C4-2B (cell line): ENCODE data around the gene RBFA.
"Not testable (repeated sequence)": the region's sequence is repeated elsewhere in the genome, so short reads cannot be mapped to it uniquely, and the experiment has no call there.

Experiments used
- H3K27ac ChIP-seq: fragments of 450-650 bp; 2 replicates; pipeline ENCODE4 v1.5.1; 2017
- CTCF ChIP-seq: fragments of 450-650 bp; conservative IDR thresholded peaks from 2 replicates; pipeline ENCODE4 v1.5.1; 2017; ENCODE audit warnings: mild to moderate bottlenecking
- ZFX ChIP-seq: fragments of 450-650 bp; IDR thresholded peaks from 2 replicates; pipeline ENCODE4 v1.6.1; 2017

The RBFA gene

GRCh38 chr18:79991494-79991893 lies 42.7 kb upstream of the RBFA start:
- TF ChIP-seq CTCF (no peak), ZFX (no peak)
- H3K27ac ChIP-seq: no peak overlapping the region

- H3K27ac ChIP-seq: not testable (repeated sequence)
Measured at GRCh38 chr18:79999701-80000100, 34.5 kb upstream of the RBFA start.

GRCh38 chr18:80000877-80001276 lies 33.4 kb upstream of the RBFA start:
- no peak overlapping the region for H3K27ac ChIP-seq
- TF ChIP-seq CTCF: no peak
- no peak for TF ChIP-seq ZFX

GRCh38 chr18:80002468-80002867 lies 31.8 kb upstream of the RBFA start:
- no peak overlapping the region for H3K27ac ChIP-seq

GRCh38 chr18:80004600-80005342 lies 29.5 kb upstream of the RBFA start:
- no peak for TF ChIP-seq ZFX
- no peak overlapping the region for H3K27ac ChIP-seq

More at GRCh38 chr18:80002468-80002867, 31.8 kb upstream of the RBFA start:
- no peak for TF ChIP-seq CTCF
- TF ChIP-seq ZFX: no peak

- TF ChIP-seq CTCF: no peak
- no peak for TF ChIP-seq ZFX
- H3K27ac ChIP-seq: no peak overlapping the region
Measured at GRCh38 chr18:80006724-80007123, 27.5 kb upstream of the RBFA start.

GRCh38 chr18:80009661-80010550 lies 24.3 kb upstream of the RBFA start:
- H3K27ac ChIP-seq: peak overlapping the region; percentile 76

GRCh38 chr18:80010551-80010906 lies 23.7 kb upstream of the RBFA start:
- TF ChIP-seq CTCF (no peak), ZFX (no peak)
- H3K27ac ChIP-seq: peak overlapping the region; percentile 76

More at GRCh38 chr18:80009661-80010550, 24.3 kb upstream of the RBFA start:
- no peak for TF ChIP-seq ZFX

GRCh38 chr18:80011496-80012137 lies 22.6 kb upstream of the RBFA start:
- peak overlapping the region; percentile 76; the same call in 1 of the 2 replicates for H3K27ac ChIP-seq
